HCT116 (cell line): Measurements from ENCODE around the gene SYCE1L. TPM values are rescaled to one million over a fixed set of nuclear protein-coding genes. Genes with fewer than 3 reads are reported as not detected.

Source experiments
- ATAC-seq: fragments of 200-7000 bp; cut with Tn5 transposase; 2 replicates; pipeline ENCODE4 v1.9.1; 2020; ENCODE audit warnings: mild to moderate bottlenecking, moderate library complexity
- BruUV-seq: library from RNA; stranded (reverse); fragments of 400-500 nt; replicated peaks from 2 replicates; lab custom pipeline; 2021; lab: Mats Ljungman, UMichigan
- CTCF ChIA-PET: fragments of 300-600 bp; sonication (Branson Sonifier 250); formaldehyde crosslinking; loops from one replicate; lab custom pipeline; 2021; ENCODE audit warnings: antibody characterized with exemption; lab: Charles Lee
- POLR2A ChIA-PET: fragments of 300-600, 350-600 bp; sonication (Branson Sonifier 250); formaldehyde crosslinking; loops from one replicate; lab custom pipeline; 2021; ENCODE audit warnings: antibody characterized with exemption; lab: Charles Lee
- RAD21 ChIA-PET, 2 experiments: fragments of 300-600 bp; sonication (Branson Sonifier 250); formaldehyde crosslinking; loops; one replicate each; lab custom pipeline; 2023; ENCODE audit warnings: low total read pairs in 2 of 2; ENCODE audit not compliant: uncharacterized antibody in 2 of 2, unreplicated experiment in 2 of 2, low non-redundant PET in 1 of 2; lab: Charles Lee
- DNase-seq: peaks from one replicate; pipeline ENCODE4 v3.0.0-alpha.2; 2010; ENCODE audit warnings: low read depth, low spot score
- H2AFZ ChIP-seq: fragments of 200-600 bp; shearing (Covaris generic), sonication (generic); 2 replicates; pipeline ENCODE4 v1.6.1; 2017; ENCODE audit warnings: low read depth, mixed run types, mixed read lengths, antibody characterized with exemption, low read length; ENCODE audit not compliant: poor library complexity, severe bottlenecking
- H3K27ac ChIP-seq: 2 replicates; pipeline ENCODE4 v1.5.1; 2012; ENCODE audit warnings: low read depth, low read length
- H3K27me3 ChIP-seq: fragments of 200-600 bp; sonication (generic); 2 replicates; pipeline ENCODE4 v1.6.1; 2016; ENCODE audit warnings: mixed run types, low read length, mixed read lengths; ENCODE audit not compliant: insufficient read depth
- H3K36me3 ChIP-seq, 2 experiments: fragments of 200-500 bp in 1 of 2; fragments of 200-600 bp in 1 of 2; sonication (Bioruptor generic) in 1 of 2; sonication (generic) in 1 of 2; 2 replicates each; pipeline versions ENCODE4 v1.5.1 to v1.6.1; 2014 to 2016; ENCODE audit warnings: low read length in 2 of 2, inconsistent platforms in 1 of 2, mixed read lengths in 1 of 2, mixed run types in 1 of 2; ENCODE audit not compliant: insufficient read depth in 2 of 2, control insufficient read depth in 1 of 2
- H3K4me1 ChIP-seq, 2 experiments: fragments of 200-600 bp in 1 of 2; sonication (generic) in 1 of 2; 2 replicates each; pipeline versions ENCODE4 v1.5.1 to v1.6.1; 2012 to 2017; ENCODE audit warnings: low read length in 2 of 2, inconsistent platforms in 1 of 2, mild to moderate bottlenecking in 1 of 2, mixed read lengths in 1 of 2, mixed run types in 1 of 2, moderate library complexity in 1 of 2; ENCODE audit not compliant: insufficient read depth in 2 of 2, control insufficient read depth in 1 of 2
- H3K4me2 ChIP-seq: fragments of 200-600 bp; sonication (generic); 2 replicates; pipeline ENCODE4 v1.6.1; 2017; ENCODE audit warnings: mixed run types, low read length, mixed read lengths
- H3K4me3 ChIP-seq, 2 experiments: fragments of 200-600 bp in 1 of 2; sonication (generic) in 1 of 2; replicated peaks in 1 of 2; 2 replicates each; pipeline ENCODE4 v1.5.1; 2011 to 2016; ENCODE audit warnings: low read length in 2 of 2, control low read depth in 1 of 2, low read depth in 1 of 2, mild to moderate bottlenecking in 1 of 2, mixed read lengths in 1 of 2, mixed run types in 1 of 2
- H3K79me2 ChIP-seq: fragments of 200-600 bp; sonication (generic); 2 replicates; pipeline ENCODE4 v1.6.1; 2017; ENCODE audit warnings: mild to moderate bottlenecking, mixed run types, low read length, moderate library complexity, mixed read lengths; ENCODE audit not compliant: insufficient read depth
- H3K9ac ChIP-seq: fragments of 200-600 bp; sonication (generic); 2 replicates; pipeline ENCODE4 v1.6.1; 2016; ENCODE audit warnings: low read length, mixed read lengths
- H3K9me2 ChIP-seq: fragments of 200-600 bp; sonication (generic), shearing (Covaris generic); 2 replicates; pipeline ENCODE4 v1.6.1; 2017; ENCODE audit warnings: mixed run types, mild to moderate bottlenecking, moderate library complexity; ENCODE audit not compliant: insufficient read depth
- H3K9me3 ChIP-seq, 2 experiments: fragments of 200-500 bp in 1 of 2; fragments of 200-600 bp in 1 of 2; sonication (Bioruptor generic) in 1 of 2; sonication (generic) in 1 of 2; 2 replicates each; pipeline ENCODE4 v1.6.1; 2014 to 2017; ENCODE audit warnings: low read length in 2 of 2, mixed read lengths in 2 of 2, inconsistent platforms in 1 of 2, low read depth in 1 of 2, mild to moderate bottlenecking in 1 of 2, mixed run types in 1 of 2, moderate library complexity in 1 of 2; ENCODE audit not compliant: control insufficient read depth in 1 of 2, insufficient read depth in 1 of 2
- H4K20me1 ChIP-seq: fragments of 200-600 bp; sonication (generic), shearing (Covaris generic); 2 replicates; pipeline ENCODE4 v1.6.1; 2017; ENCODE audit warnings: mixed run types, mild to moderate bottlenecking, moderate library complexity; ENCODE audit not compliant: insufficient read depth
- CBX3 ChIP-seq: IDR thresholded peaks from 2 replicates; pipeline ENCODE4 v1.6.1; 2012; ENCODE audit warnings: low read depth
- CEBPB ChIP-seq: IDR thresholded peaks from 2 replicates; pipeline ENCODE4 v1.6.1; 2012; ENCODE audit warnings: low read depth
- EGR1 ChIP-seq: IDR thresholded peaks from 2 replicates; pipeline ENCODE4 v1.6.1; 2012; ENCODE audit warnings: low read depth
- ELF1 ChIP-seq: IDR thresholded peaks from 2 replicates; pipeline ENCODE4 v1.6.1; 2012; ENCODE audit warnings: low read depth, borderline replicate concordance
- EZH2 ChIP-seq: fragments of 200-600 bp; sonication (generic); IDR thresholded peaks from 2 replicates; pipeline ENCODE4 v1.6.1; 2017; ENCODE audit warnings: antibody characterized with exemption, mixed run types
- EZH2phosphoT487 ChIP-seq: fragments of 200-600 bp; IDR thresholded peaks from 2 replicates; pipeline ENCODE4 v1.6.1; 2018; ENCODE audit warnings: antibody characterized with exemption, borderline replicate concordance
- FOSL1 ChIP-seq: IDR thresholded peaks from 2 replicates; pipeline ENCODE4 v1.6.1; 2012; ENCODE audit warnings: low read depth
- JUND ChIP-seq: IDR thresholded peaks from 2 replicates; pipeline ENCODE4 v1.6.1; 2012
- POLR2A ChIP-seq: IDR thresholded peaks from 2 replicates; pipeline ENCODE4 v1.7.0; 2011; ENCODE audit warnings: borderline replicate concordance; ENCODE audit not compliant: insufficient read depth, insufficient read length; ENCODE audit errors: extremely low read depth
- POLR2AphosphoS5 ChIP-seq: IDR thresholded peaks from 2 replicates; pipeline ENCODE4 v1.6.1; 2011; ENCODE audit warnings: mild to moderate bottlenecking, low read depth, low read length, moderate library complexity
- RAD21 ChIP-seq: IDR thresholded peaks from 2 replicates; pipeline ENCODE4 v1.6.1; 2012; ENCODE audit warnings: low read depth, mild to moderate bottlenecking
- SIN3A ChIP-seq: IDR thresholded peaks from 2 replicates; pipeline ENCODE4 v1.6.1; 2012; ENCODE audit warnings: low read depth
- SP1 ChIP-seq: IDR thresholded peaks from 2 replicates; pipeline ENCODE4 v1.6.1; 2012; ENCODE audit warnings: low read depth
- SRF ChIP-seq: IDR thresholded peaks from 2 replicates; pipeline ENCODE4 v1.6.1; 2012; ENCODE audit warnings: low read depth
- TCF7L2 ChIP-seq: IDR thresholded peaks from 2 replicates; pipeline ENCODE4 v1.7.0; 2011; ENCODE audit warnings: borderline replicate concordance, inconsistent platforms; ENCODE audit not compliant: insufficient read depth, insufficient read length; ENCODE audit errors: extremely low read depth
- YY1 ChIP-seq: IDR thresholded peaks from 2 replicates; pipeline ENCODE4 v1.6.1; 2011; ENCODE audit warnings: low read length, low read depth, moderate library complexity, mild to moderate bottlenecking; ENCODE audit not compliant: insufficient replicate concordance; ENCODE audit errors: extremely low read depth
- ZFX ChIP-seq: fragments of 450-650 bp; IDR thresholded peaks from 2 replicates; pipeline ENCODE4 v1.6.1; 2017
- ZNF274 ChIP-seq: fragments of 200-500 bp; sonication (Bioruptor generic); IDR thresholded peaks from 2 replicates; pipeline ENCODE4 v1.6.1; 2014; ENCODE audit warnings: mild to moderate bottlenecking, low read depth, low read length, inconsistent platforms
- intact Hi-C: fragments of 100-400 bp; cut with micrococcal nuclease; formaldehyde crosslinking; loops from 2 replicates; pipeline ENCODE4 v1.10.0; 2022
- total RNA-seq: library from RNA; stranded (reverse); gene quantifications from one replicate; pipeline ENCODE4 v1.2.1, GENCODE V29; 2021; ENCODE audit not compliant: unreplicated experiment
- TF ChIP-seq, protein P1 (sequence below), 3 experiments: fragments of 200-600 bp in 1 of 3; sonication (generic) in 1 of 3; IDR thresholded peaks in 2 of 3; conservative IDR thresholded peaks in 1 of 3; 2 replicates each; pipeline ENCODE4 v1.5.1; 2012 to 2017; ENCODE audit warnings: low read depth in 2 of 3, low read length in 2 of 3, antibody characterized with exemption in 1 of 3, borderline replicate concordance in 1 of 3, control low read depth in 1 of 3, mild to moderate bottlenecking in 1 of 3, mixed read lengths in 1 of 3, mixed run types in 1 of 3, moderate library complexity in 1 of 3; ENCODE audit not compliant: insufficient read depth in 1 of 3
- TF ChIP-seq, protein P2 (sequence below): IDR thresholded peaks from 2 replicates; pipeline ENCODE4 v1.6.1; 2012

Gene SYCE1L
- total RNA-seq, 1 experiment from 2014 or later: 25.7 TPM

DNA sequence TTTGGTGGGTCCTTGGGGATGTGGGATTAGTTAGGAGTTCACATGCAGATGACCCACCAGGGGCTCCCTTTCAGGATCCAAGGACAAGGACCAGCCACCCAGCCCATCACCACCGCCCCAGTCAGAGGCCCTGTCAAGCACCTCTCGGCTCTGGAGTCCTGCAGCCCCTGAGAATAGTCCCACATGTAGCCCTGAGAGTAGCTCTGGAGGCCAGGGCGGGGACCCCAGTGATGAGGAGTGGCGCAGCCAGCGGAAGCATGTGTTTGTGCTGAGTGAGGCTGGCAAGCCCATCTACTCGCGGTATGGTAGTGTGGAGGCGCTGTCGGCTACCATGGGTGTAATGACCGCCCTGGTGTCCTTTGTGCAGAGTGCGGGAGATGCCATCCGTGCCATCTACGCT is 5.8 kb upstream of the SYCE1L start:
- intact Hi-C loops: no loop called here
- Histone ChIP-seq H3K4me1 (peaks cover 4 to 13% of the 10 kb centered on the region in 2 experiments; a peak in 3 of 4 replicates), H3K27ac (no peak overlapping the region), H3K27me3 (no peaks in the 10 kb centered on the region), H3K4me2 (no peak overlapping the region), H3K36me3 (peaks cover 11 to 13% of the 10 kb centered on the region in 2 experiments; a peak in 3 of 4 replicates), H3K79me2 (peaks cover 25% of the 10 kb centered on the region), H4K20me1 (no peaks in the 10 kb centered on the region), H3K9ac (no peak overlapping the region), H3K9me2 (0 out of 2 replicates have a peak, but pooled peaks cover 4% of the 10 kb centered on the region), H3K4me3 (no peak overlapping the region), H2AFZ (no peak overlapping the region), H3K9me3 (no peaks in the 10 kb centered on the region)
- ChIA-PET POLR2A (no interaction called here), CTCF (no interaction called here), RAD21 (no interaction called here)
- DNase-seq (no peak), ATAC-seq (no peak)
- TF ChIP-seq SIN3A: no peak
- TF ChIP-seq, protein P1, sequence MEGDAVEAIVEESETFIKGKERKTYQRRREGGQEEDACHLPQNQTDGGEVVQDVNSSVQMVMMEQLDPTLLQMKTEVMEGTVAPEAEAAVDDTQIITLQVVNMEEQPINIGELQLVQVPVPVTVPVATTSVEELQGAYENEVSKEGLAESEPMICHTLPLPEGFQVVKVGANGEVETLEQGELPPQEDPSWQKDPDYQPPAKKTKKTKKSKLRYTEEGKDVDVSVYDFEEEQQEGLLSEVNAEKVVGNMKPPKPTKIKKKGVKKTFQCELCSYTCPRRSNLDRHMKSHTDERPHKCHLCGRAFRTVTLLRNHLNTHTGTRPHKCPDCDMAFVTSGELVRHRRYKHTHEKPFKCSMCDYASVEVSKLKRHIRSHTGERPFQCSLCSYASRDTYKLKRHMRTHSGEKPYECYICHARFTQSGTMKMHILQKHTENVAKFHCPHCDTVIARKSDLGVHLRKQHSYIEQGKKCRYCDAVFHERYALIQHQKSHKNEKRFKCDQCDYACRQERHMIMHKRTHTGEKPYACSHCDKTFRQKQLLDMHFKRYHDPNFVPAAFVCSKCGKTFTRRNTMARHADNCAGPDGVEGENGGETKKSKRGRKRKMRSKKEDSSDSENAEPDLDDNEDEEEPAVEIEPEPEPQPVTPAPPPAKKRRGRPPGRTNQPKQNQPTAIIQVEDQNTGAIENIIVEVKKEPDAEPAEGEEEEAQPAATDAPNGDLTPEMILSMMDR (IDR thresholded peaks at IDR 0.05 in 2 of 3, conservative IDR thresholded peaks at IDR 0.05 in 1 of 3; ENCODE audit: borderline replicate concordance in 1 of 3, insufficient read depth in 1 of 3, low read depth in 2 of 3, low read length in 2 of 3): no peak
- TF ChIP-seq, protein P2, sequence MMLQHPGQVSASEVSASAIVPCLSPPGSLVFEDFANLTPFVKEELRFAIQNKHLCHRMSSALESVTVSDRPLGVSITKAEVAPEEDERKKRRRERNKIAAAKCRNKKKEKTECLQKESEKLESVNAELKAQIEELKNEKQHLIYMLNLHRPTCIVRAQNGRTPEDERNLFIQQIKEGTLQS: no peak
- TF ChIP-seq FOSL1: no peak
- no peak for TF ChIP-seq EGR1
- no peak for TF ChIP-seq ZFX
- no peak for TF ChIP-seq EZH2phosphoT487
- no peak for TF ChIP-seq POLR2AphosphoS5
- no peak for TF ChIP-seq EZH2
- TF ChIP-seq TCF7L2: no peak
- TF ChIP-seq SP1: no peak
- TF ChIP-seq YY1: no peak
- no peak for TF ChIP-seq ZNF274
- no peak for TF ChIP-seq POLR2A
- no peak for TF ChIP-seq CEBPB
- TF ChIP-seq ELF1: no peak
- no peak for TF ChIP-seq CBX3
- no peak for TF ChIP-seq SRF
- no peak for TF ChIP-seq JUND
- TF ChIP-seq RAD21: no peak
- BruUV-seq: no TSS peak
